K562 treated with DMSO at 1 percent for 48 hours (cell line): Measurements from ENCODE around the gene OR1B1. TPM values are rescaled to one million over a fixed set of nuclear protein-coding genes. Genes with fewer than 3 reads are reported as not detected.

Experiments used
- total RNA-seq: library from RNA; unstranded; fragments of 300-600 nt; gene quantifications from 2 replicates; pipeline ENCODE4 v1.2.3, GENCODE V29; 2022; ENCODE audit warnings: low replicate concordance; ENCODE audit errors: extremely low read depth

OR1B1 gene
- total RNA-seq: not detected in 2 replicates

GRCh38 chr9:122657527-122657926, at the start of gene OR1B1:
TSS of gene OR1B1 (minus strand) at chr9:122657627.

GRCh38 chr9:122661416-122661815, 4.0 kb upstream of the OR1B1 start, which contains the start of gene OR1L1:
TSS of gene OR1L1 (plus strand) at chr9:122661716. CDS start at chr9:122661716, 0 bp downstream.

GRCh38 chr9:122614362-122614761, 43.1 kb downstream of the OR1B1 start, which contains the start of gene OR1Q1:
TSS of gene OR1Q1 (plus strand) at chr9:122614738. CDS start at chr9:122614738, 0 bp downstream.

GRCh38 chr9:122583284-122583683, 74.1 kb downstream of the OR1B1 start, which contains the start of gene OR1L8:
TSS of gene OR1L8 (minus strand) at chr9:122583384. CDS start at chr9:122568477, 14,907 bp downstream.

Other genes starting within 250 kb of the OR1B1 start
- not detected in 2 replicates for gene OR1J1, start 179.7 kb downstream of the OR1B1 start, total RNA-seq
- not detected in 2 replicates for gene OR1J2, start 146.8 kb downstream of the OR1B1 start, total RNA-seq
- gene OR1J4, start 138.5 kb downstream of the OR1B1 start, total RNA-seq: not detected in 2 replicates
- gene OR1N1, start 130.3 kb downstream of the OR1B1 start, total RNA-seq: not detected in 2 replicates
- gene OR1N2, start 104.5 kb downstream of the OR1B1 start, total RNA-seq: not detected in 2 replicates
- gene OR1L8, start 74.2 kb downstream of the OR1B1 start, total RNA-seq: not detected in 2 replicates
- not detected in 2 replicates for gene OR1Q1, start 42.9 kb downstream of the OR1B1 start, total RNA-seq
- gene OR1L1, start 4.1 kb upstream of the OR1B1 start, total RNA-seq: not detected in 2 replicates
- gene OR1L3, start 17.5 kb upstream of the OR1B1 start, total RNA-seq: not detected in 2 replicates
- not detected in 2 replicates for gene OR1L4, start 66.4 kb upstream of the OR1B1 start, total RNA-seq
- gene OR1L6, start 84.7 kb upstream of the OR1B1 start, total RNA-seq: not detected in 2 replicates
- not detected in 2 replicates for gene OR5C1, start 131.3 kb upstream of the OR1B1 start, total RNA-seq
- not detected in 2 replicates for gene OR1K1, start 142.5 kb upstream of the OR1B1 start, total RNA-seq
- not detected in 2 replicates for gene PDCL, start 171.0 kb upstream of the OR1B1 start, total RNA-seq
- not detected in 2 replicates for gene RC3H2, start 247.7 kb upstream of the OR1B1 start, total RNA-seq